GM18519 (cell line): Measurements from ENCODE around the gene MSI2.
A peak's percentile ranks its signal among the peaks of the same experiment; 100 is the strongest.
"Not testable (repeated sequence)": the region's sequence is repeated elsewhere in the genome, so short reads cannot be mapped to it uniquely, and the experiment has no call there.

Experiments used
- ATAC-seq: cut with Tn5 transposase; IDR thresholded peaks from one replicate; pipeline ENCODE4 v1.9.1; 2021; ENCODE audit warnings: mild to moderate bottlenecking, moderate library complexity; ENCODE audit not compliant: unreplicated experiment, low FRiP score

Gene MSI2

DNA sequence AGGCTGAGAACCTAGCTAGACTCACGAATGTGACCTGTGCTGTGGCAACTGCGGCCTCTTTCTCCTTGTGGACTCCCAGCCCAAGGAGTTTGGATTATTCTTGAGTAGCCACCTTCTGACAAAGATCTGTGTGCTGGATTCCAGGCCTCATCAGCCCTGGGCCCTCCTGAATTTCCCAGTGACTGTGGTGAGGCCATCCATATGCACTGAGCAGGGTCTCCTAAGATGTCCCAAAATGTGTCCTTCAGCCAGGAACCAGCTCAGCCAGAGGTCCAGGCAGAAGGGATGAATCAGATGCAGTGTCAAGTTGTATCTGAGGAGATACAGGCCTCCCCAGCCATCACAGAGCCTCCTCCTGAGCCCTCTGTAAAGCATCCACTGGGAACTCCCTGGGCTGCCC, 364.3 kb downstream of the MSI2 start:
- no peak for ATAC-seq

DNA sequence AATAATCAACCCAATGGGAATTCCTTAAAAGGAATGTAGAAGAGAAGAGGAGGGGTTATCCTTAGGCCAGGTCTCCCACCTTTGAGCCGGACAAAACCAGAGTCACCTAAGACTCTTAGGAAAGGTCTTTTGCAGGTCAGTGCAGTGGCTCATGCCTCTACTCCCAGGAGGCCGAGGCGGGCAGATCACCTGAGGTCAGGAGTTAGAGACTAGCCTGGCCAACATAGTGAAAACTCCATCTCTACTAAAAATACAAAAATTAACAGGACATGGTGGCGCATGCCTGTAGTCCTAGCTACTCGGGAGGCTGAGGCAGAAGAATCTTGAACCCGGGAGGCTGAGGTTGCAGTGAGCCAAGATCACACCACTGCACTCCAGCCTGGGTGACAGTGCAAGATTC, 365.5 kb downstream of the MSI2 start:
- not testable (repeated sequence) for ATAC-seq

DNA sequence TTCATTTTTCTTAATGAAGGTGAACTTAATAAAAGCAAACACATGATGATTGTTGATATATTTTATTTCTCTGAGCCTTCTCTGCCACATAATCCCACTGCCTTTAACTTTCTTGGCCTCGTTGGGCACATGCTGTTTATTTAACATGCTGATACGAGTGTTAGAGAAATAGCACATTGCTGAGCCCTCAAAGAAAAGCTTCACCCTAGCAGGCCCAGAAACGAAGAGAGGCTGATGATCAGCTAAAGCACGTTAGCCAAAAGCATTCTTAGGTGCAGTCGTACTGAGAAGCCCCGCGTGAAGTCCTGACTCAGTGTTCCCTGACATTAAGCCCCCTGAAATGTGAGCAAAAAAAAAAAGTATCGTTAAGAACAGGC, 366.0 kb downstream of the MSI2 start:
- ATAC-seq = no peak

DNA sequence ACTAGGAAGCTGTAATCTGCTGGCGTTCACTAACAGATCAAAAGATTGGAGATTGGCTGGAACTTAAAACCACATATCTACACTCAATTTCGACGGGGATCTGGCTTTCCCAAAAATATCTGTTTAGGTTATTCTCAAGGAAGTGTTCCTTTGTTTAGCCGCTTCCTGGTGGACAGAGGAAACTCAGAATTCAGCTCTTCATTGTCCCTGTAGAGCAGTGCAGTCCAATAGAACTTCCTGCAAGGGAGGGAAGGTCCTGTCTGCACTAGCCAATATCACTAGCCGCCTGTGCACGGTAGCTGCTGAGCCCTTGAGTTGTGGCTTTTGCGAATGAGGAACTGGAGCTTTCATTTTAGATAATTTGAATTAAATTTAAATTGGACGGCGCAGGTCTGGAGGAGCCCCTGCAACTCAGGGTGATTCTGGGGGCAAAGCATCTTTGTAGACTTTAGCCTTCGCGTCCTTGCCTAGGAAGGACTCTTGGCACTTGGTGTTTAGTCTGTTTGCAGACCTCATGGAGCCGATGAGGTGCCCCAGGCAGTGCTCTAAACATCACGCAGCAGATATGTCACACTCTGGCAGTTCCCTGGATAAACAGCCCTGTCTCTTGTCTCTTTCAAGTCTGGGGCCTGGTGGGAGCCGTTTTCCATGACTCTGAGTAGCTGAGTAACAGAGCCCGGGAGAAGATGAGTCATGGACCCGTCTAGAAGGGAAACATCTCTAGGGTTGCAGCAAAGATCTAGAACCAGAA, 366.5 kb downstream of the MSI2 start:
- peak; percentile 79 for ATAC-seq

DNA sequence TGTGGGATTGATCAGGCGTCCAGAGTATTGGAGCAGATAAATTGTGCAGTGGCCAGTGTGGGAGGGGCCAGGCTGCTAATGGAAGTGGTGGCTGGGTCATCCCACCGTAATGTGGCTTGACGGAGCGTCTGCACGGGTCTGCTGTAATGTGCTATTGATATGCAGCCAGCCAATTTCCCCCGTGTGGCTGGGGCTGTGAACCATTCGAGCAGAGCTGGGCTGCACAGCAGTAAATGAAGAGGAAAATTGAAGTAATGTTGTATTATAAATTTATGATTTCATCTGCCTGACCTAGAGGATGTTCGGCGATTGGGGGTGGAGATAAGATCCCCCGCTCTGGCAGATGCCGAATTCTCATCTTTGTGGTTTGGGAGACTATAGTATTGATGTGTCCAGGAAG, 367.3 kb downstream of the MSI2 start:
- ATAC-seq = no peak

DNA sequence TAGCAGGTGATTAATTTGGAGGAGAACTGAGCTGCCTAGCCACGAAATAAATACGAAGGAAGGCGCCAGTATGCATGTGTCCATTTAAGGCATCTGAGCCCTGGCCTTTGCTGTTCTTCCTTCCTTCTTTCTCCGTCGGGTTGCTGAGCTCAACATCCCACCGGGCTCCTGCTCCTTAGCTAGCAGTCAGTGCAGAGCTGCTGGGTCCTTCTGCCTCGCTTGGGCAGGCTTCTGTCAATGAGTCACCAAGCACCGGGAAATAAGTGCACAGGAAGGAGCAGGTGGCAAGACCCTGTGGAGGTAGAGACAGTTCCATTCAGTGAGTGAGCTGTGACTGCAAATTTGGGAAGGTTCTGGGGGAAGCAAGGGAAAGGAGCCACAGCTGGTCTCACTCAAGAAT, 368.1 kb downstream of the MSI2 start:
- no peak for ATAC-seq

DNA sequence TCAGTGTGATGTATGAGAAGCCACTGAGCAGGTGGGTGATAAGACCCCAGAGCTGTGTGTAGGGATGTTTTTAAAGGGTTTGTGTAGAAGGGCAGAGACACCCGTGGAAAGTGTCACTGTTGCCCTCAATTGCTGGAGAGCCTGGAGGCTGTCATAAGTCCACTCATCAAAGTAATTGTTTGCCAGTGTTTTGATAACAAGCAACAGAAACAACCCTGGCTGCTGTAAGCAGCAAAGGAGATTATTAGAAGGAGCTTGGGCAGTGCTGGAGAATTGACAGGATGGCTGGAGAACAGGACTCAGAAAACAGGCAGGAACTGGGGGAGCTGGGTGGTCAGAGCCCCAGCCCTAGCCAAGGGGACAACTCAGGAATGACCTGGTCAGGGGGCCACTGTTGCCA, 369.2 kb downstream of the MSI2 start:
- no peak for ATAC-seq

DNA sequence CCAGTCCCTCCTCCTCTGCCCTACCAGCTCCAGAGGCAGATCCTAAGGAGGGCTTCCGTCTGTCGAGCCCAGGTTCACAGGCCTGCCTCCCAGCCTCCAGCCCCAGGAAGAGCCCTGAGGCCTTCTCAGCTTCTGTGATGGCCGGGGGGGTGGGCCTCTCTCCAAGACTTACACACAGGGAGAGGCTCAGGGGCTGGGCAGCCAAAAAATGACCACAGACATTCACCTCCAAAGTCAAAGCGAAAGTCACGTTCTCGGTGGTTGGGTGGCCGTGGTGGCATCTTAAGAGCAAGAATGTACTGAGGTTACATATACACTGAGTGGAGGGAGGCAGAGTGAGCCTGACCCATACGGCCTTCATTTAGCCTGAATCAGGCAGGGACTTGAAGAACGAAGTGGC, 369.6 kb downstream of the MSI2 start:
- ATAC-seq = no peak

DNA sequence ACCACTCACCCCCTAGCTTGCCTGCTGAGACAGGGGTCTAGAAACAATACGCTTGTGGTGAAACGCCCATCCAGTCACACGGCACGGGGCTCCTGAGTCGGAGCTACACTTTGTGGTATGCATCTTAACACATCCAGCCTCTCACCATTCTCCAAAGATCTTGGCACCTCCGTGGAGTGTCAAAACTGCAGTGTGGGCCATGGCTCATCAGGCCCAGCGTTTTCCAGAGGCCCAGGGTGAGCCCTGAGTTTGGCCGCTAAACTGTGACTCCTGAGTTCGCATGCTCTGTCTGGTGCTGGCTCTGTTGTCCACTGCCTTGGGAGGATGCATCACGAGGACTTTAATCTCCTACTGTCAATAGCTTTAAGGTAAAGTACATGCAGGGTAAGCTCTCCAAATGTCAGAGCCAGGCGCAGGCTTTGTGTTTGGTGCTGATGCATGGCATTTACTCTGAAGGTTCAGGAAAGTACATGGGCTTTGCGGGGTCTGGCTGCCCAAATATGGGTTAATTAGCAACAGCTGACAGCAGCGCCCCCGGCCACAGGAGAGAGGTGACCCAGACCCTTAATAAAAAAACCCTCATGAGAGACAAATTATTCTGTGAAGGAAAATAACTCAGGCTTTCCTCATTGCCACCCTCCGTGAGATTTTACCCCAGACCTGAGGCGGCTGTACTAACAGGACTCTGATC, 370.3 kb downstream of the MSI2 start:
- ATAC-seq = no peak

DNA sequence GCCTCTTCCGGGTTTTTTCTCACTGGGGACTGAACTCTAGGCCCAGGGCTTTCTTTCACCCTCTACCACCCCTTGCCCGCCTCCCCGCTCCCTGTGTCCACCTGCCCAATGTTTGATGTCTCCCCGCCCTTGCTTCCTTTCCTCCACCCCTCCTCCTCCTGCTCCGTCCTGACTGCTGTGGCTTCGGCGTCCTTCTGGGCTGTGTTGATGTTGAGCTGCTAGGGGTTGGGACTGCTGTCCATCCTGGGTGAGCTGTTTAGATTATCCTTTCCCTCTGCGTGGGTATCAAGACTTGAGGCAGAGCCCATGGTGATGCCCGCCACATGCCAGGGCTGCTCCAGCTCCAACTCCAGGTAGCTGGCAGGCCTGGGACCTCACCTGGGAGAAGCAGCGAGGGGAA, 371.3 kb downstream of the MSI2 start:
- ATAC-seq = no peak

DNA sequence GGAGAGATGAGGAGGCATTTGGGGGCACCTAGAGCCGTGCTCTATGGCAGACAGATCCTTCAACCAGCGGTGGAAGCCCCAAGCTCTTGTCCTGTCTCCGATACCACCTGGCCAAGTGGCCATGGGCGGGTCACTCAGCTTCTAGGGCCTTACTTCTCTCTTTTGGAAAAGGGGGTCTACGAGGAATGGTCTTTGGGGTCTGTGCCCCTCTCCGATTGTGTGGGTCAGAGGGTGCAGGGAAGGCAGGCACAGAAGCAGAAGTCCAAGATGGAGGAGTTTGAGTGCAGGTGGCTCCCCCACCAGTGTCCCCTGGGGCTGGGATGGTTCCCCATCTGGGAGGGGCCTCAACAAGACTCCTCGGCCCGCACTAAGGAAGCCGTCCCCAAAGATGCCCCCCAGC, 372.1 kb downstream of the MSI2 start:
- ATAC-seq = no peak

DNA sequence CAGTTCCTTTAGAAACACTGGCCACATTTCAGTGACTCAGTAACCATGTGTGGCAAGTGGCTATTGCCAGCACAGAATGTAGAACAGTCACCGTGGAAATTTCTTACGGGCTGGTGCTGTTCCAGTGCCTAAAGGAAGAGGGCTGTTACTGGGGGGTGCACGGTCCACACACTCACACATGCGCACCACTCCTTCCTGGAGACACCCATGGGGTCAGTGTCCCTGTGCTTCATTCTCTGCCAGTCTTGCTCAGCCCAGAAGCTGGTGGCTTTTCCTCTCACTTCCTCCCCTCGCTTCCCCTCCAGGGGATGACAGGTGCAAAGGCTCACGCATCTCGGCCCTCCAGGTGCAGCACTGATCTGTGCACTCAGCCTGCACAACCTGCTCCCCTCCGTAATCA, 373.1 kb downstream of the MSI2 start:
- peak; percentile 40 for ATAC-seq

DNA sequence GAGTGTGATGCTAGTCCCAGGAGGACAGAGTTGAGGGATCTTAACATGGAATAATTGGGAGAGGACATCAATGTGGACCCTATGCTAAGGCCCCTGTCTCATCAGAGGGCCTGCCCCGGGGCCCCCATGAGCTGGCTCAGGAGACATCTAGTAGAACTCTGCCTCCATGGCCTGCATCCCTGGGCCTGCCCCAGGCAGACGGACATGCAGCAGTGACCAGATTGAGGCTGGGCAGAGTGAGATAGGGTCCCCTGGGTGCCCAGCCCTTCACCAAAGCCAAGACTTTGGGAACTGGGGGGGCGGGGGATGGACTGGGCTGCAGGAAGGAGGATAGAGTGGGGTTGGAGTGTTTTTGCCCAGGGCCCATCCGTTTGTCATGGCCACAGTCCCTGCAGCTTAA, 373.6 kb downstream of the MSI2 start:
- ATAC-seq = no peak

DNA sequence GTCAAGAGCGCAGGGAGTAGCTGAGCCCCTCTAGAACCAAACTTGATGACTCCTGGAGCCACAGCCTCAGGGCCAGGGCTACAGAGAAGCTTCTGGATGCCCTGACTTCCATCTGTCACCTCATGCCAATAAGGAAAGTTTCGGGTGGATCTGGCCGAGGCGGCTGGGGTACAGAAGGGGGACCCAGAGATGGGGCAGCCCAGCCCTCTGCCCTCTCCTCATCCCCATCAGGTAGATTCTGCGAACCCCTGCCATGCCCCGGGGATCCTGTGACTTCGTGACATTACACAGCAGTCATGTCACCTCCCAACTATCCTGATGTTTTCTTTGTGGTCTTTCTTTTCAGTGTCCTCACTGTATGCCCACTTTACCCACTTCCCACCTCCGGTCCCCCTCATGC, 374.4 kb downstream of the MSI2 start:
- no peak for ATAC-seq

DNA sequence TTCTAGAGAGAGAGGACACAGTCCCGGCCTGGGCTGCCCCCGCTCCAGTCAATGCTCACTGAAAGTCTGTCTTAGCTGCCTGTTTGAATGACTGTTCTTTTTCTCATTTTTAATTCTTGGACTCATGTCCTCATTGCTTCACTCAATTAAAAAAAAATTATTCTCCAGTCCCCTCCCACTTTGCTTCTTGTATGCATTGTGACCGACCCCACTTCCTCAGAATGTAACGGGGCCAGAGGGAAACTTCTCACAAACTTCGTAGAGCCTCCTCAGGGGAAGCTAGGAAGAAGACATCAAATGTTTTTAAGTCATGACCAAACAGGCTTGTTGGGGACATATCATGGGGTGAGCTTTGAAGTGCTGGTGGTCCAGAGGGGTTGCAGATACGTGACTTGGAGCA, 375.5 kb downstream of the MSI2 start:
- no peak for ATAC-seq

DNA sequence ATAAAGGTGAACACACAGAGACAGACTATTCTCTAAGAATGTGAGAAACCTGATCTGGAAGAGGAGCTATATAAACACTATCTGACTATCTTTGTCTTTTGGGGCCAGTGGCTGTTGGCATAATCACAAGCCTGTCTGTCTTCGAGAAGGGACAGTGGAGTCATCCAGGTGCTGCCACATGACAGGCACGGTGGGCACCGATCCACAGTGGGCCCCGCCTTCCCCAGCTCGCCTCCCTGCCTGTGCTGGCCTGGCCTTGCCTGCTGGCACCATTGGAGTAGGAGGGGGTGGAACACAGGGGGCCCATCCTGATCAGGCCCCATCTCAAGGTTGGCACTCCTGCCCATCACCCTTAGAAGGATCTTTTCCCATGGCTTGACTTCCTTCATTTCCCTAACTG, 376.0 kb downstream of the MSI2 start:
- ATAC-seq = no peak

DNA sequence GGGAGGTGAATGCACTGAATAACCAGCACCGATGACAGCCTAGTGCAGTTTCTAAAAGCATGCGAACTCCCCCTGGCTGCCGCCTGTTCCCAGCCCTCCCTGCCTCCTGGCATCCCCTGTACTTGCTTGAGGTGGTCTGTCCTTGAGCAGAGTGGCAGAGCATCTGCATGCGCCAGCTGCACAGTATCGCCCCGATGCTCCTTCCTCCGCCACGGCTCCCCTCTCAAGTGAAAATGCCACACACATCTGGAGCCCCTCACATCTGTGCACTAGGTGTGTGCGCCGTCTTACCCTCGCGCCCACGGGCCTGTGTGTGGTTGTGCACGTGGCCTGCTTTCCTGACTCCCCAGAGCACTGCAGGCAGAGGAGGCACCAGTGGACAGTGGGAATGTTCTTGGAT, 376.9 kb downstream of the MSI2 start:
- no peak for ATAC-seq

DNA sequence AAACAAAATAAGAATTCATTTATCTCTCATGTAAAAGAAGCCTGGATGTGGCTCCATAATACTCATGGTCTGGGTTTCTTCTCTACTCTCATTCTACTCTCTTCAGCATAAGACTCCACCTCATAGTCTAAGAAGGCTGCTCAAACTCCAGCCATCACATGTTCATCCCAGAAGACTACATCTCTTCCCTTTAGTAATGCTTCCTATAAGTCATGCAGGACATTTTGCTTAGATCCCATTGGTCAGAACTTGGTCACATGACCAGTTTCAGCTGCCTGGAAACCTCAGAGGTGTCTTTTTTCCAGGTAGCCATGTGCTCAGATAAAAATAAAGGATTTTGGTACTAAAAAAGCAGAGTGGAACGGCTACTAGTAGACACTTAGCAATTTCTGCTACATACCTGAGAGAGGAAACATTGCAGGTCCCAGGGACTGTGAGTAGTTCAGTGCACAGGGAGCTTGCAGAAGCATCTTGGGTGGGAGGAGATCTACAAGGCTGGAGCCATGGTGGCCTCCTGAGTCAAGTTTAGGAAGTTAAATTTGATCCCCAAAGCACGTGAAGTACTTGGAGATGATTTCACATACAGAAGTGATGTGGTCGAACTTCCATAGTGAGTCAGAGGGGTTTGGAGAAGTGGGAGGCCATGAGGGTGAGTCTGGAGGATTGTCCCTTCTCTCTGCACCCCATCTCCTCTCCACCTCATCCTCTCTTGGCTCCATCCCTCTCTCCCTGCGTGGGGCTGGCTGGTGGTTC, 378.6 kb downstream of the MSI2 start:
- ATAC-seq = no peak

DNA sequence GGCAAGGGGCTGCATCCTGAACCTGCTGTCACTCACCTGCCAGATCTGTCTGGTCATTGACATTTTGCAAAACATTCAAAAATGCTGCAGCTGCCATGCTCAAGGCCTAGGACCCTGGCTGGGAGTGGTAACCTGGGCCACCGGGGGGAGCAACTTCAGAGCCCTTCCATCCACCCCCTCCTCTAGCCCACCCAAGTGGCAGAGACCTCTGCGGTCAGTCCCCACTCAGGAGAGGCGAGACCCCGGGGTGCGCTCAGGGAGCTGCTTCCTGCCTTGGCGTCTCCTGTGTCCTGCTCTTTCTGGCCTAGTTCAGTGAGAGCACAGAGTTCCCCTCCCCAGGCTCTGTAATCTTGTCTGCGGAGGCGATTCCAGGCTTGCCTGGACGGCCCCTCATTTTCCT, 380.0 kb downstream of the MSI2 start:
- ATAC-seq = no peak

DNA sequence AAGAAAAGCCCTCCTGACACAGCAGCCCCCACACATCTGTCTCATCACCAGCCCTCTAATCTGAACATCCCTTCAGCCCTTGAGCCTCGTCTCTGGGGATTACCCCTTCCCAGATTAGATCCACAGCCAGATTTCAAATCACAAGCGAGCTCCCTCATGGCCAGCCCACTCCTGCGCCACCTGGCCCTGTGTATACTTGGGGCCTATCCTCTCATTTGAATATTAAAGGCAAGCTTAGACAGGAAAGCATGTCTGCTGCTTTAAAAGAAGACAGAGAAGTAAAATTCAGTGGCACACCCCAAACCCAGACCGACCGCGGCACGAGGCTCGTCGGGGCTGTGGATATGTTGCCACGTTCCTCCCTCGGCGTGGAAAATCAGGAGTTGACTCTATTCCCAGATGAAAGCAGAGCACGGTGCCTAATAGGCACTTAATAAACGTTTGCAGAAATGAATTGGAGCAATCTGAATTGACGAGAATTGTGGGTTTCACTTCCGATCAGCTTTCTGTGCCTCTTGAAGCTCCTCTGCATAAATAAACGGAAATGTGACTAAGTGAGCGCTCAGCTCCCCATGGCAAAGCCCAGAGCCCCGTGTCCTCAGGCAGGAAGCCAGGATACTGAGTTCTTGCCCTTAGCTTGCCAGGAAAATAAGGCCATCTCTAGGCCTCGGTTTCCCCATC, 380.8 kb downstream of the MSI2 start:
- ATAC-seq = no peak

DNA sequence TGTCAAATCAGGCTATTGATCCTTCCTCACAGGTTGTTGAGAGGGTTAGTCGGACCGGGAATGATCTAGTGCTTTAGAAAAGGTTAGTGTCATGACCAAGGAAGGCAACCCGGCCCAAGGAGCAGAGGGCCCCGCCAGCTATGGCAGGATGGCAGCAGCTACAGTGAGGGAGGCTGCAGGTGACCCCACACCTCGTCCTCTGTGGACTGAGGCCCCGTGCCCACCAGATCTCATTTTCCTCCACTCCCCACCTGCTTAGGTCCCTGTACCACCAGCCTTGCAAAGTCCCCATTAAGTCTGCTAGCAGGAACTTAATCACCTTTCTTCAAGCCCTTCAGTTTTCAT, 381.3 kb downstream of the MSI2 start:
- no peak for ATAC-seq
